DND-41 (cell line): Measurements from ENCODE around the gene HIVEP2.

Source experiments
- ATAC-seq: fragments of 200-7000 bp; cut with Tn5 transposase; 3 replicates; pipeline ENCODE4 v1.9.1; 2021; ENCODE audit warnings: low read depth; ENCODE audit not compliant: insufficient read depth
- DNase-seq: peaks from one replicate; pipeline ENCODE4 v3.0.0-alpha.2; 2020
- H2AFZ ChIP-seq: 2 replicates; pipeline ENCODE4 v1.6.0; 2012; ENCODE audit warnings: low read depth, low read length
- H3K27ac ChIP-seq: 2 replicates; pipeline ENCODE4 v1.5.1; 2012; ENCODE audit warnings: low read length, inconsistent platforms
- H3K27me3 ChIP-seq: fragments of 200-600 bp; sonication (generic); 2 replicates; pipeline ENCODE4 v1.6.0; 2012; ENCODE audit warnings: low read length, mild to moderate bottlenecking, inconsistent platforms; ENCODE audit not compliant: insufficient read depth, poor library complexity
- H3K36me3 ChIP-seq: 2 replicates; pipeline ENCODE4 v1.5.1; 2012; ENCODE audit warnings: low read length, inconsistent platforms; ENCODE audit not compliant: insufficient read depth
- H3K4me1 ChIP-seq: 2 replicates; pipeline ENCODE4 v1.5.1; 2012; ENCODE audit warnings: mild to moderate bottlenecking, low read length; ENCODE audit not compliant: insufficient read depth
- H3K4me2 ChIP-seq: 2 replicates; pipeline ENCODE4 v1.6.0; 2012; ENCODE audit warnings: mild to moderate bottlenecking, moderate library complexity, low read length, inconsistent platforms; ENCODE audit not compliant: insufficient read depth
- H3K4me3 ChIP-seq, 2 experiments: fragments of 200-600 bp in 1 of 2; shearing (Covaris generic) in 1 of 2; 2 replicates each; pipeline ENCODE4 v1.5.1; 2012 to 2016; ENCODE audit warnings: inconsistent platforms in 2 of 2, low read length in 2 of 2, mild to moderate bottlenecking in 2 of 2, low read depth in 1 of 2, moderate library complexity in 1 of 2
- H3K79me2 ChIP-seq: 2 replicates; pipeline ENCODE4 v1.6.0; 2012; ENCODE audit warnings: low read length, inconsistent platforms; ENCODE audit not compliant: insufficient read depth
- H3K9ac ChIP-seq: 2 replicates; pipeline ENCODE4 v1.6.0; 2012; ENCODE audit warnings: low read depth, mild to moderate bottlenecking, inconsistent platforms, low read length, moderate library complexity
- H3K9me3 ChIP-seq: 2 replicates; pipeline ENCODE4 v1.5.1; 2012; ENCODE audit warnings: low read length, moderate library complexity, mild to moderate bottlenecking, inconsistent platforms; ENCODE audit not compliant: insufficient read depth, severe bottlenecking
- H4K20me1 ChIP-seq: 2 replicates; pipeline ENCODE4 v1.6.0; 2012; ENCODE audit warnings: low read length; ENCODE audit not compliant: insufficient read depth
- CTCF ChIP-seq: IDR thresholded peaks from 2 replicates; pipeline ENCODE4 v1.5.1; 2012; ENCODE audit warnings: borderline replicate concordance, low read length, moderate library complexity, mild to moderate bottlenecking; ENCODE audit not compliant: poor library complexity, severe bottlenecking; ENCODE audit errors: extremely low read depth
- EZH2 ChIP-seq: IDR thresholded peaks from 3 replicates; pipeline ENCODE4 v1.6.1; 2012; ENCODE audit warnings: borderline replicate concordance, low read depth, mild to moderate bottlenecking, moderate library complexity, low read length, inconsistent platforms; ENCODE audit not compliant: severe bottlenecking

Gene HIVEP2

GRCh38 chr6:142825760-142826159 is 119.2 kb downstream of the HIVEP2 start:
- H3K4me1 ChIP-seq = peaks cover 7% of the 10 kb centered on the region

GRCh38 chr6:142824426-142824825 is 120.5 kb downstream of the HIVEP2 start:
- Histone ChIP-seq H2AFZ (no peak overlapping the region), H3K4me1 (peaks cover 20% of the 10 kb centered on the region), H3K4me3 (no peak overlapping the region), H3K36me3 (no peaks in the 10 kb centered on the region), H3K27me3 (no peaks in the 10 kb centered on the region), H3K9me3 (no peaks in the 10 kb centered on the region), H4K20me1 (no peaks in the 10 kb centered on the region), H3K4me2 (no peak overlapping the region), H3K27ac (no peak overlapping the region), H3K79me2 (no peaks in the 10 kb centered on the region), H3K9ac (no peak overlapping the region)
- TF ChIP-seq EZH2 = no peak
- no peak for TF ChIP-seq CTCF
- ATAC-seq (no peak), DNase-seq (no peak)

More at GRCh38 chr6:142825760-142826159, 119.2 kb downstream of the HIVEP2 start:
- no peak for ATAC-seq
- no peaks in the 10 kb centered on the region for H3K79me2 ChIP-seq
- H3K9me3 ChIP-seq = no peaks in the 10 kb centered on the region
- TF ChIP-seq EZH2 (no peak), CTCF (no peak)
- H2AFZ ChIP-seq = no peak overlapping the region
- 0 out of 2 replicates have a peak, but pooled peaks cover under 1% of the 10 kb centered on the region for H3K36me3 ChIP-seq
- no peak overlapping the region for H3K4me3 ChIP-seq
- no peak overlapping the region for H3K27ac ChIP-seq
- no peaks in the 10 kb centered on the region for H3K27me3 ChIP-seq
- no peak overlapping the region for H3K4me2 ChIP-seq
- no peak for DNase-seq
- H4K20me1 ChIP-seq = no peaks in the 10 kb centered on the region
- H3K9ac ChIP-seq = no peak overlapping the region

GRCh38 chr6:142823256-142823902 is 121.6 kb downstream of the HIVEP2 start:
- Histone ChIP-seq H3K36me3 (no peaks in the 10 kb centered on the region), H4K20me1 (no peaks in the 10 kb centered on the region), H2AFZ (no peak overlapping the region), H3K4me2 (no peak overlapping the region), H3K27ac (no peak overlapping the region), H3K4me3 (no peak overlapping the region), H3K9ac (no peak overlapping the region), H3K27me3 (no peaks in the 10 kb centered on the region), H3K4me1 (peaks cover 26% of the 10 kb centered on the region), H3K9me3 (no peaks in the 10 kb centered on the region), H3K79me2 (no peaks in the 10 kb centered on the region)
- no peak for ATAC-seq
- TF ChIP-seq EZH2 (no peak), CTCF (no peak)
- DNase-seq = no peak

- Histone ChIP-seq H3K4me2 (no peak overlapping the region), H4K20me1 (no peaks in the 10 kb centered on the region), H3K27ac (no peak overlapping the region), H3K9ac (no peak overlapping the region), H3K27me3 (no peaks in the 10 kb centered on the region), H3K36me3 (no peaks in the 10 kb centered on the region), H3K4me1 (peaks cover 26% of the 10 kb centered on the region), H3K4me3 (no peak overlapping the region), H3K79me2 (no peaks in the 10 kb centered on the region), H3K9me3 (no peaks in the 10 kb centered on the region), H2AFZ (no peak overlapping the region)
- ATAC-seq = no peak
- peak; percentile 32 for DNase-seq
- TF ChIP-seq CTCF = peak; percentile 48
- TF ChIP-seq EZH2 = no peak
Measured at GRCh38 chr6:142822842-142823241, 122.1 kb downstream of the HIVEP2 start.
